Keratinocyte (primary cell): ENCODE data around the gene RAB38. TPM values are rescaled to one million over a fixed set of nuclear protein-coding genes. Genes with fewer than 3 reads are reported as not detected.

Experiments
- DNase-seq: peaks from one replicate; pipeline ENCODE4 v3.0.0-alpha.2; 2011; ENCODE audit warnings: low read depth, missing footprints, low spot score
- FAIRE-seq: peaks from 2 replicates; lab custom pipeline; 2011; peaks lifted over from hg19 to GRCh38; lab: Jason Lieb, UNC
- H2AFZ ChIP-seq: 2 replicates; pipeline ENCODE4 v1.6.0; 2012; ENCODE audit warnings: low read length, control low read depth, inconsistent platforms; ENCODE audit not compliant: control insufficient read depth
- H3K27ac ChIP-seq: 2 replicates; pipeline ENCODE4 v1.5.1; 2011; ENCODE audit warnings: low read length; ENCODE audit not compliant: control insufficient read depth, insufficient read depth
- H3K27me3 ChIP-seq: 3 replicates; pipeline ENCODE4 v1.6.0; 2011; ENCODE audit warnings: low read length; ENCODE audit not compliant: control insufficient read depth, insufficient read depth; ENCODE audit errors: extremely low read depth
- H3K36me3 ChIP-seq, 2 experiments: 2 replicates in 1 of 2; 3 replicates in 1 of 2; pipeline ENCODE4 v1.5.1; 2011; ENCODE audit warnings: low read length in 2 of 2, mild to moderate bottlenecking in 1 of 2; ENCODE audit not compliant: control insufficient read depth in 2 of 2, insufficient read depth in 2 of 2; ENCODE audit errors: extremely low read depth in 1 of 2
- H3K4me1 ChIP-seq: 3 replicates; pipeline ENCODE4 v1.5.1; 2011; ENCODE audit warnings: low read length; ENCODE audit not compliant: control insufficient read depth, insufficient read depth; ENCODE audit errors: extremely low read depth
- H3K4me2 ChIP-seq: 3 replicates; pipeline ENCODE4 v1.6.0; 2011; ENCODE audit warnings: low read depth, low read length; ENCODE audit not compliant: control insufficient read depth, insufficient read depth; ENCODE audit errors: extremely low read depth
- H3K4me3 ChIP-seq, 3 experiments: fragments of 200-600 bp in 1 of 3; sonication (generic) in 1 of 3; 2 replicates in 2 of 3; 3 replicates in 1 of 3; pipeline ENCODE4 v1.5.1; 2011 to 2016; ENCODE audit warnings: low read length in 3 of 3, mild to moderate bottlenecking in 3 of 3, control low read depth in 2 of 3, inconsistent platforms in 1 of 3, low read depth in 1 of 3, mixed read lengths in 1 of 3, mixed run types in 1 of 3, moderate library complexity in 1 of 3; ENCODE audit not compliant: control insufficient read depth in 2 of 3, insufficient read depth in 2 of 3; ENCODE audit errors: extremely low read depth in 1 of 3
- H3K79me2 ChIP-seq: 2 replicates; pipeline ENCODE4 v1.6.0; 2012; ENCODE audit warnings: low read length; ENCODE audit not compliant: control insufficient read depth, insufficient read depth
- H3K9ac ChIP-seq: 3 replicates; pipeline ENCODE4 v1.6.0; 2011; ENCODE audit warnings: low read length; ENCODE audit not compliant: control insufficient read depth, insufficient read depth; ENCODE audit errors: extremely low read depth
- H3K9me1 ChIP-seq: 3 replicates; pipeline ENCODE4 v1.6.0; 2011; ENCODE audit warnings: low read length; ENCODE audit not compliant: control insufficient read depth, insufficient read depth; ENCODE audit errors: extremely low read depth
- H3K9me3 ChIP-seq: 2 replicates; pipeline ENCODE4 v1.5.1; 2012; ENCODE audit warnings: low read depth, low read length; ENCODE audit not compliant: control insufficient read depth
- H4K20me1 ChIP-seq: 3 replicates; pipeline ENCODE4 v1.6.0; 2011; ENCODE audit warnings: low read length; ENCODE audit not compliant: control insufficient read depth, insufficient read depth; ENCODE audit errors: extremely low read depth
- EZH2 ChIP-seq: IDR thresholded peaks from one replicate; pipeline ENCODE4 v1.6.1; 2012; ENCODE audit warnings: inconsistent platforms, mild to moderate bottlenecking, low read length, moderate library complexity
- dilution Hi-C: fragments of 300-500 bp; cut with MboI; formaldehyde crosslinking; loops from one replicate; pipeline ENCODE4 v1.7.0; 2020; ENCODE audit warnings: low sequenced_read_pairs; ENCODE audit not compliant: extremely low pct_ligation_motif_present
- polyA plus RNA-seq, 5 experiments: library from polyadenylated mRNA; depleted of rRNA in 3 of 5; stranded (reverse) in 3 of 5; stranded (forward) in 1 of 5; unstranded in 1 of 5; fragments of >200 nt; gene quantifications; 1 replicate in 1 of 5; 2 replicates in 3 of 5; 3 replicates in 1 of 5; pipeline versions ENCODE4 v1.2.1 to v1.2.3, GENCODE V29; 2011 to 2012; ENCODE audit warnings: missing spikeins in 2 of 5, low read depth in 1 of 5, low replicate concordance in 1 of 5
- TF ChIP-seq, protein P1 (sequence below), 3 experiments: IDR thresholded peaks in 1 of 3; conservative IDR thresholded peaks in 1 of 3; optimal IDR thresholded peaks in 1 of 3; 2 replicates in 2 of 3; 3 replicates in 1 of 3; pipeline versions ENCODE3 to v1.5.1; 2011; ENCODE audit warnings: low read length in 3 of 3, mild to moderate bottlenecking in 3 of 3, moderate library complexity in 2 of 3, control low read depth in 1 of 3, inconsistent platforms in 1 of 3; ENCODE audit not compliant: insufficient read depth in 2 of 3; ENCODE audit errors: extremely low read depth in 1 of 3

The RAB38 gene
- polyA plus RNA-seq, 1 donor (not counting 4 experiments of a cell fraction or from before 2014, with no cell fraction given): 146 TPM

DNA sequence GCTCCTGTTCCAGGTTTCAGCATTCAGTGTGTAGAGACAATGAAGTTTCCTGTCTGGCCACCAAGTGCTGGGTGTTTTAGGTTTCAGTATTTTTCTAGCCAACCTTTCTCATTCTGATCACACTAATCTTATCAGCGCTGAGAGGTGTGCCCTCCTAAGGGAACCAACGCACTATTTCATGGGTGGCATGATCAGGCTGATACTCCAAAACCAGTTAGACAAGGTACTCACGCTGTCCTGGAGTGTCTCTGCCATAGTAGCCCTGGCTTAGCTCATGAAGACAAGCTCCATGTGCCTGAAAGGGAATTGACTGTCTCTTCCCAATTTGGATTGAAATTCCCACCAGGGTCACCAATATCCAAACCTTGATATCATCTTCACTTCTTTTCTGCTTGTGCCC is 8.0 kb upstream of the RAB38 start:
- Histone ChIP-seq H3K9me3 (no peaks in the 10 kb centered on the region), H3K27ac (peak overlapping the region; percentile 51), H3K27me3 (no peaks in the 10 kb centered on the region), H3K9ac (no peak overlapping the region), H3K4me2 (peak overlapping the region; percentile 63), H3K36me3 (no peaks in the 10 kb centered on the region), H3K9me1 (no peaks in the 10 kb centered on the region), H4K20me1 (no peaks in the 10 kb centered on the region), H3K79me2 (no peaks in the 10 kb centered on the region), H2AFZ (peak overlapping the region; percentile 73), H3K4me1 (peaks cover 50% of the 10 kb centered on the region), H3K4me3 (peak overlapping the region in 1 of 3 experiments; percentile 8)
- TF ChIP-seq, protein P1, sequence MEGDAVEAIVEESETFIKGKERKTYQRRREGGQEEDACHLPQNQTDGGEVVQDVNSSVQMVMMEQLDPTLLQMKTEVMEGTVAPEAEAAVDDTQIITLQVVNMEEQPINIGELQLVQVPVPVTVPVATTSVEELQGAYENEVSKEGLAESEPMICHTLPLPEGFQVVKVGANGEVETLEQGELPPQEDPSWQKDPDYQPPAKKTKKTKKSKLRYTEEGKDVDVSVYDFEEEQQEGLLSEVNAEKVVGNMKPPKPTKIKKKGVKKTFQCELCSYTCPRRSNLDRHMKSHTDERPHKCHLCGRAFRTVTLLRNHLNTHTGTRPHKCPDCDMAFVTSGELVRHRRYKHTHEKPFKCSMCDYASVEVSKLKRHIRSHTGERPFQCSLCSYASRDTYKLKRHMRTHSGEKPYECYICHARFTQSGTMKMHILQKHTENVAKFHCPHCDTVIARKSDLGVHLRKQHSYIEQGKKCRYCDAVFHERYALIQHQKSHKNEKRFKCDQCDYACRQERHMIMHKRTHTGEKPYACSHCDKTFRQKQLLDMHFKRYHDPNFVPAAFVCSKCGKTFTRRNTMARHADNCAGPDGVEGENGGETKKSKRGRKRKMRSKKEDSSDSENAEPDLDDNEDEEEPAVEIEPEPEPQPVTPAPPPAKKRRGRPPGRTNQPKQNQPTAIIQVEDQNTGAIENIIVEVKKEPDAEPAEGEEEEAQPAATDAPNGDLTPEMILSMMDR (optimal IDR thresholded peaks at IDR 0.05 in 1 of 3, IDR thresholded peaks at IDR 0.05 in 1 of 3, conservative IDR thresholded peaks at IDR 0.05 in 1 of 3; ENCODE audit: extremely low read depth in 1 of 3, insufficient read depth in 2 of 3, low read length in 3 of 3): no peak
- no peak for TF ChIP-seq EZH2
- DNase-seq (no peak), FAIRE-seq (peak; percentile 93)
- dilution Hi-C loops: no loop called here

DNA sequence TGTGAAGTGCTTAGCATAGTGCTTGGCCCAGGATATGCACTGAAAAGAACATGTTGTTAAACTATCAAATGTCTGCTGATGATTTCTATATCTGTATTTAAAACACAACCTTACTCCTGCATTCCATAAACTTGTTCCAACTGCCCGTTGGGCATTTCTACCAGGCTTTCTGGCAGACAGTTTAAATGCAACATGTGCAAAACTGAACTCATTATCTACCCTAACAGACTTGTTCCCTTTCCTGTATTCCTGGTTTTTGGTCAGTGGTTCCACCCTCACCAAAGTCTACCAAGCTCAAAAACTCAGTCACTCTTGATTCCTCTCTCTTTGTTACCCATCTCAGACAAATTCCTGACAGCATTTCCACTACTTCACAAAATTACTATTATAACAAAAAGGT is 6.5 kb upstream of the RAB38 start:
- no peaks in the 10 kb centered on the region for H3K9me3 ChIP-seq
- dilution Hi-C loops: no loop called here
- DNase-seq: no peak
- FAIRE-seq: peak; percentile 87
- H4K20me1 ChIP-seq: no peaks in the 10 kb centered on the region
- TF ChIP-seq EZH2: no peak
- TF ChIP-seq, protein P1 (optimal IDR thresholded peaks at IDR 0.05 in 1 of 3, IDR thresholded peaks at IDR 0.05 in 1 of 3, conservative IDR thresholded peaks at IDR 0.05 in 1 of 3; ENCODE audit: extremely low read depth in 1 of 3, insufficient read depth in 2 of 3, low read length in 3 of 3): no peak
- H2AFZ ChIP-seq: no peak overlapping the region
- no peaks in the 10 kb centered on the region for H3K27me3 ChIP-seq
- no peaks in the 10 kb centered on the region for H3K79me2 ChIP-seq
- peak overlapping the region; percentile 94 for H3K27ac ChIP-seq
- H3K9ac ChIP-seq: no peak overlapping the region
- H3K4me3 ChIP-seq: no peak overlapping the region
- H3K4me2 ChIP-seq: peak overlapping the region; percentile 64
- no peaks in the 10 kb centered on the region for H3K36me3 ChIP-seq
- no peaks in the 10 kb centered on the region for H3K9me1 ChIP-seq
- peaks cover 58% of the 10 kb centered on the region for H3K4me1 ChIP-seq
